H1 (cell line): ENCODE results near the gene RBMS1. TPM values are rescaled to one million over a fixed set of nuclear protein-coding genes. Genes with fewer than 3 reads are reported as not detected.

Experiments used
- CTCF ChIA-PET: fragments of 300-600 bp; sonication (Branson Sonifier 250); formaldehyde crosslinking; loops from one replicate; lab custom pipeline; 2021; ENCODE audit not compliant: partially characterized antibody; lab: Charles Lee
- POLR2A ChIA-PET: fragments of 300-600 bp; sonication (Branson Sonifier 250); formaldehyde crosslinking; loops from one replicate; lab custom pipeline; 2021; ENCODE audit warnings: inconsistent platforms; ENCODE audit not compliant: partially characterized antibody; lab: Charles Lee
- DNase-seq, 2 experiments: peaks; one replicate each; pipeline versions ENCODE4 v3.0.0 to v3.0.0-alpha.2; 2010 to 2022; ENCODE audit warnings: low spot score in 2 of 2, low read depth in 1 of 2, mixed read lengths in 1 of 2
- FAIRE-seq: peaks from 2 replicates; lab custom pipeline; 2011; peaks lifted over from hg19 to GRCh38; lab: Jason Lieb, UNC
- H2AFZ ChIP-seq: 2 replicates; pipeline ENCODE4 v1.8.1; 2012; ENCODE audit warnings: low read length, inconsistent platforms
- H2AK5ac ChIP-seq: 2 replicates; pipeline ENCODE4 v1.6.1; 2013; ENCODE audit warnings: low read depth, low read length
- H2BK120ac ChIP-seq: replicated peaks from 2 replicates; pipeline ENCODE3; 2013; ENCODE audit warnings: low read depth, low read length, inconsistent platforms
- H2BK12ac ChIP-seq: 2 replicates; pipeline ENCODE4 v1.6.1; 2013; ENCODE audit warnings: low read depth, low read length
- H2BK15ac ChIP-seq: 2 replicates; pipeline ENCODE4 v1.6.1; 2013; ENCODE audit warnings: low read length
- H2BK20ac ChIP-seq: 2 replicates; pipeline ENCODE4 v1.6.1; 2013; ENCODE audit warnings: low read length
- H2BK5ac ChIP-seq: 2 replicates; pipeline ENCODE4 v1.6.1; 2013; ENCODE audit warnings: low read depth, low read length
- H3K14ac ChIP-seq: 2 replicates; pipeline ENCODE4 v1.6.1; 2013; ENCODE audit warnings: inconsistent platforms; ENCODE audit not compliant: insufficient read length
- H3K18ac ChIP-seq: 2 replicates; pipeline ENCODE4 v1.6.1; 2013; ENCODE audit warnings: low read length; ENCODE audit errors: extremely low read depth
- H3K23ac ChIP-seq: 2 replicates; pipeline ENCODE4 v1.6.1; 2013; ENCODE audit warnings: inconsistent platforms; ENCODE audit not compliant: insufficient read length
- H3K23me2 ChIP-seq: 2 replicates; pipeline ENCODE4 v1.6.1; 2013; ENCODE audit warnings: low read depth, low read length
- H3K27ac ChIP-seq: 2 replicates; pipeline ENCODE4 v1.6.1; 2011; ENCODE audit warnings: low read depth, low read length, inconsistent platforms
- H3K27me3 ChIP-seq, 4 experiments: replicated peaks in 1 of 4; 1 replicate in 1 of 4; 2 replicates in 3 of 4; pipeline versions ENCODE4 v1.6.1 to v1.8.1; 2011 to 2013; ENCODE audit warnings: low read length in 3 of 4, mild to moderate bottlenecking in 3 of 4, inconsistent platforms in 2 of 4, mixed read lengths in 2 of 4, moderate library complexity in 1 of 4; ENCODE audit not compliant: control insufficient read depth in 3 of 4, insufficient read depth in 3 of 4; ENCODE audit errors: extremely low read depth in 1 of 4
- H3K36me3 ChIP-seq, 4 experiments: 2 replicates each; pipeline versions ENCODE4 v1.6.1 to v1.8.1; 2011 to 2013; ENCODE audit warnings: mild to moderate bottlenecking in 4 of 4, low read length in 3 of 4, moderate library complexity in 2 of 4, control low read depth in 1 of 4, inconsistent platforms in 1 of 4; ENCODE audit not compliant: insufficient read depth in 4 of 4, control insufficient read depth in 2 of 4
- H3K4ac ChIP-seq: replicated peaks from 2 replicates; pipeline ENCODE3; 2013; ENCODE audit warnings: low read length, low read depth, mixed read lengths, inconsistent platforms; ENCODE audit not compliant: insufficient read length
- H3K4me1 ChIP-seq, 4 experiments: replicated peaks in 1 of 4; 1 replicate in 1 of 4; 2 replicates in 3 of 4; pipeline versions ENCODE4 v1.6.1 to v1.8.1; 2011 to 2013; ENCODE audit warnings: low read length in 3 of 4, inconsistent platforms in 2 of 4, mixed read lengths in 1 of 4; ENCODE audit not compliant: insufficient read depth in 4 of 4, control insufficient read depth in 3 of 4
- H3K4me2 ChIP-seq, 2 experiments: 2 replicates each; pipeline versions ENCODE4 v1.6.1 to v1.8.1; 2011 to 2013; ENCODE audit warnings: low read depth in 2 of 2, low read length in 2 of 2, control low read depth in 1 of 2, inconsistent platforms in 1 of 2, mild to moderate bottlenecking in 1 of 2; ENCODE audit not compliant: insufficient read depth in 1 of 2
- H3K4me3 ChIP-seq, 4 experiments: fragments of 200-600, 300-600 bp in 1 of 4; sonication (generic), shearing (Covaris generic), sonication (Bioruptor Twin) in 1 of 4; 2 replicates each; pipeline versions ENCODE4 v1.5.1 to v1.8.1; 2011 to 2016; ENCODE audit warnings: low read length in 4 of 4, low read depth in 3 of 4, control low read depth in 2 of 4, inconsistent platforms in 2 of 4, mild to moderate bottlenecking in 2 of 4, mixed read lengths in 1 of 4, moderate library complexity in 1 of 4; ENCODE audit not compliant: insufficient read depth in 2 of 4; ENCODE audit errors: extremely low read depth in 1 of 4
- H3K56ac ChIP-seq: replicated peaks from 2 replicates; pipeline ENCODE3; 2013; ENCODE audit warnings: low read depth, mild to moderate bottlenecking, mixed read lengths, low read length, inconsistent platforms; ENCODE audit not compliant: insufficient read length
- H3K79me1 ChIP-seq: 2 replicates; pipeline ENCODE4 v1.6.1; 2013; ENCODE audit warnings: low read depth, low read length, control low read depth
- H3K79me2 ChIP-seq, 2 experiments: 2 replicates each; pipeline versions ENCODE4 v1.6.1 to v1.8.1; 2012 to 2013; ENCODE audit warnings: low read length in 2 of 2, mild to moderate bottlenecking in 2 of 2, inconsistent platforms in 1 of 2; ENCODE audit not compliant: insufficient read depth in 2 of 2, control insufficient read depth in 1 of 2
- H3K9ac ChIP-seq, 4 experiments: replicated peaks in 1 of 4; 1 replicate in 1 of 4; 2 replicates in 3 of 4; pipeline versions ENCODE4 v1.6.1 to v1.8.1; 2011 to 2013; ENCODE audit warnings: low read depth in 3 of 4, low read length in 3 of 4, control low read depth in 2 of 4, mild to moderate bottlenecking in 2 of 4, moderate library complexity in 2 of 4, inconsistent platforms in 1 of 4; ENCODE audit errors: extremely low read depth in 1 of 4
- H3K9me3 ChIP-seq, 2 experiments: 2 replicates each; pipeline versions ENCODE4 v1.6.1 to v1.8.1; 2012 to 2013; ENCODE audit warnings: mild to moderate bottlenecking in 2 of 2, moderate library complexity in 2 of 2, control low read depth in 1 of 2, inconsistent platforms in 1 of 2, low read depth in 1 of 2, low read length in 1 of 2, mixed read lengths in 1 of 2; ENCODE audit not compliant: insufficient read depth in 2 of 2
- H4K20me1 ChIP-seq, 2 experiments: replicated peaks in 1 of 2; 2 replicates each; pipeline versions ENCODE3 to v1.8.1; 2011 to 2013; ENCODE audit warnings: inconsistent platforms in 2 of 2, low read length in 2 of 2, mild to moderate bottlenecking in 1 of 2; ENCODE audit not compliant: insufficient read depth in 2 of 2, control insufficient read depth in 1 of 2
- H4K5ac ChIP-seq: 2 replicates; pipeline ENCODE4 v1.6.1; 2013; ENCODE audit warnings: low read length, low read depth, mixed read lengths, inconsistent platforms; ENCODE audit not compliant: insufficient read length
- H4K8ac ChIP-seq: 2 replicates; pipeline ENCODE4 v1.8.0; 2013; ENCODE audit warnings: mild to moderate bottlenecking, moderate library complexity, low read length, inconsistent platforms; ENCODE audit not compliant: insufficient read depth; ENCODE audit errors: extremely low read depth
- H4K91ac ChIP-seq: replicated peaks from 2 replicates; pipeline ENCODE3; 2013; ENCODE audit warnings: low read length, mixed read lengths, inconsistent platforms; ENCODE audit not compliant: insufficient read length
- CTBP2 ChIP-seq: IDR thresholded peaks from 2 replicates; pipeline ENCODE4 v1.7.0; 2011; ENCODE audit warnings: borderline replicate concordance, mild to moderate bottlenecking, moderate library complexity, mixed read lengths, low read length; ENCODE audit not compliant: insufficient read depth, insufficient read length
- EP300 ChIP-seq, 2 experiments: IDR thresholded peaks; 1 replicate in 1 of 2; 2 replicates in 1 of 2; pipeline ENCODE4 v1.6.1; 2011 to 2012; ENCODE audit warnings: low read depth in 2 of 2, low read length in 2 of 2, mild to moderate bottlenecking in 2 of 2, borderline replicate concordance in 1 of 2, inconsistent platforms in 1 of 2, moderate library complexity in 1 of 2
- GABPA ChIP-seq: IDR thresholded peaks from 2 replicates; pipeline ENCODE4 v1.6.1; 2011; ENCODE audit warnings: mild to moderate bottlenecking, low read length, moderate library complexity, borderline replicate concordance; ENCODE audit not compliant: insufficient read depth
- WGBS, 2 experiments: shearing (Covaris generic) in 1 of 2; methylation state at CpG; one replicate each; pipeline versions ENCODE4 v1.1.6 to v1.1.7; 2013 to 2015; ENCODE audit warnings: low lambda C conversion rate in 2 of 2, mixed read lengths in 2 of 2, inconsistent platforms in 1 of 2, low coverage in 1 of 2, missing lambda C conversion rate in 1 of 2; ENCODE audit not compliant: insufficient replicate concordance in 2 of 2, insufficient coverage in 1 of 2, insufficient read length in 1 of 2; ENCODE audit errors: extremely low coverage in 1 of 2, missing lambda C conversion rate in 1 of 2; 5-methylcytosine and 5-hydroxymethylcytosine counted together
- polyA plus RNA-seq, 7 experiments: library from polyadenylated mRNA; depleted of rRNA in 3 of 7; stranded (reverse) in 5 of 7; unstranded in 2 of 7; fragments of >200 nt in 5 of 7; fragments of 200-250 nt in 2 of 7; gene quantifications; 1 replicate in 5 of 7; 2 replicates in 1 of 7; 4 replicates in 1 of 7; pipeline versions ENCODE4 v1.2.1 to v1.2.3, GENCODE V29; 2011 to 2013; ENCODE audit warnings: missing spikeins in 2 of 7, mixed read lengths in 2 of 7
- total RNA-seq: library from RNA; stranded (reverse); fragmentation: NEBNext Ultra II Directional; extraction: Animal tissue kit (Norgen Biotek cat#: 25700); gene quantifications from 2 replicates; pipeline ENCODE4 v1.2.1, GENCODE V29; 2021
- TF ChIP-seq, protein P1 (sequence below): IDR thresholded peaks from 2 replicates; pipeline ENCODE4 v1.6.1; 2012; ENCODE audit warnings: inconsistent platforms
- TF ChIP-seq, protein P2 (sequence below), 3 experiments: IDR thresholded peaks; 1 replicate in 2 of 3; 2 replicates in 1 of 3; pipeline versions ENCODE4 v1.5.1 to v1.6.1; 2011; ENCODE audit warnings: low read length in 3 of 3, mild to moderate bottlenecking in 3 of 3, inconsistent platforms in 2 of 3, low read depth in 1 of 3, moderate library complexity in 1 of 3; ENCODE audit not compliant: insufficient read depth in 1 of 3; ENCODE audit errors: control extremely low read depth in 1 of 3

RBMS1 gene
- total and polyA plus RNA-seq, 2 of the 8 experiments (the other 6 are each of a cell fraction or from before 2014, with no cell fraction given) = 53.7 to 60.0 TPM

GRCh38 chr2:160336635-160337034, 157.0 kb downstream of the RBMS1 start:
- 88% methylated on average over 4 of the region's 4 CpGs; no CpG with 5 or more reads in 1 of the 2 experiments for WGBS, 2 experiments
- Histone ChIP-seq H3K23ac (no peak overlapping the region), H2BK5ac (no peak overlapping the region), H3K14ac (no peak overlapping the region), H3K9ac (no peak overlapping the region), H3K36me3 (no peaks in the 10 kb centered on the region), H3K18ac (no peak overlapping the region), H3K4me3 (no peak overlapping the region), H2BK120ac (no peak overlapping the region), H3K23me2 (no peaks in the 10 kb centered on the region), H2BK15ac (no peak overlapping the region), H2BK12ac (no peak overlapping the region), H3K27ac (no peak overlapping the region), H4K8ac (no peak overlapping the region), H3K9me3 (no peaks in the 10 kb centered on the region), H3K56ac (no peak overlapping the region), H2BK20ac (no peak overlapping the region), H3K4ac (no peak overlapping the region), H4K5ac (no peak overlapping the region), H4K20me1 (peaks cover 2 to 6% of the 10 kb centered on the region in 2 experiments), H3K79me2 (peaks cover 0 to 45% of the 10 kb centered on the region in 2 experiments; a peak in 2 of 4 replicates), H2AK5ac (no peak overlapping the region), H3K27me3 (no peaks in the 10 kb centered on the region), H3K79me1 (peaks cover 4% of the 10 kb centered on the region; the same call in 1 of the 2 replicates), H2AFZ (no peak overlapping the region), H4K91ac (no peak overlapping the region), H3K4me1 (peaks cover 0 to 4% (median 0%) of the 10 kb centered on the region in 4 experiments; a peak in 1 of 7 replicates), H3K4me2 (no peak overlapping the region)
- TF ChIP-seq, protein P1, sequence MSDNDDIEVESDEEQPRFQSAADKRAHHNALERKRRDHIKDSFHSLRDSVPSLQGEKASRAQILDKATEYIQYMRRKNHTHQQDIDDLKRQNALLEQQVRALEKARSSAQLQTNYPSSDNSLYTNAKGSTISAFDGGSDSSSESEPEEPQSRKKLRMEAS = no peak
- TF ChIP-seq EP300 (IDR thresholded peaks at IDR 0.05; ENCODE audit: borderline replicate concordance in 1 of 2, low read depth in 2 of 2, low read length in 2 of 2) (no peak), GABPA (no peak), CTBP2 (no peak)
- TF ChIP-seq, protein P2, sequence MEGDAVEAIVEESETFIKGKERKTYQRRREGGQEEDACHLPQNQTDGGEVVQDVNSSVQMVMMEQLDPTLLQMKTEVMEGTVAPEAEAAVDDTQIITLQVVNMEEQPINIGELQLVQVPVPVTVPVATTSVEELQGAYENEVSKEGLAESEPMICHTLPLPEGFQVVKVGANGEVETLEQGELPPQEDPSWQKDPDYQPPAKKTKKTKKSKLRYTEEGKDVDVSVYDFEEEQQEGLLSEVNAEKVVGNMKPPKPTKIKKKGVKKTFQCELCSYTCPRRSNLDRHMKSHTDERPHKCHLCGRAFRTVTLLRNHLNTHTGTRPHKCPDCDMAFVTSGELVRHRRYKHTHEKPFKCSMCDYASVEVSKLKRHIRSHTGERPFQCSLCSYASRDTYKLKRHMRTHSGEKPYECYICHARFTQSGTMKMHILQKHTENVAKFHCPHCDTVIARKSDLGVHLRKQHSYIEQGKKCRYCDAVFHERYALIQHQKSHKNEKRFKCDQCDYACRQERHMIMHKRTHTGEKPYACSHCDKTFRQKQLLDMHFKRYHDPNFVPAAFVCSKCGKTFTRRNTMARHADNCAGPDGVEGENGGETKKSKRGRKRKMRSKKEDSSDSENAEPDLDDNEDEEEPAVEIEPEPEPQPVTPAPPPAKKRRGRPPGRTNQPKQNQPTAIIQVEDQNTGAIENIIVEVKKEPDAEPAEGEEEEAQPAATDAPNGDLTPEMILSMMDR (IDR thresholded peaks at IDR 0.05; ENCODE audit: control extremely low read depth in 1 of 3, insufficient read depth in 1 of 3, low read depth in 1 of 3, low read length in 3 of 3) = no peak
- no peak for DNase-seq
- ChIA-PET POLR2A (no interaction called here), CTCF (interaction anchor here (1.3 to 6.1 kb wide), 2 partner anchors 13 to 57 kb away, joined by 3 to 62 read pairs; no protein-coding TSS in a partner anchor)
- FAIRE-seq = no peak
